PC-3 (cell line): ENCODE measurements around the gene GINM1. TPM values are rescaled to one million over a fixed set of nuclear protein-coding genes. Genes with fewer than 3 reads are reported as not detected.

Experiments
- ATAC-seq: fragments of 200-7000 bp; cut with Tn5 transposase; 2 replicates; pipeline ENCODE4 v1.9.1; 2020; ENCODE audit warnings: mild to moderate bottlenecking, moderate library complexity
- BruUV-seq: library from RNA; stranded (reverse); fragments of 400-500 nt; replicated peaks from 2 replicates; lab custom pipeline; 2021; lab: Mats Ljungman, UMichigan
- CTCF ChIA-PET: fragments of 300-600 bp; sonication (Branson Sonifier 250); formaldehyde crosslinking; loops from one replicate; lab custom pipeline; 2022; ENCODE audit warnings: antibody characterized with exemption; lab: Charles Lee
- POLR2A ChIA-PET: fragments of 300-600 bp; sonication (Branson Sonifier 250); formaldehyde crosslinking; loops from one replicate; lab custom pipeline; 2022; ENCODE audit warnings: antibody characterized with exemption; ENCODE audit not compliant: unreplicated experiment; lab: Charles Lee
- DNase-seq: peaks from one replicate; pipeline ENCODE4 v3.0.0-alpha.2; 2015
- H2AFZ ChIP-seq: fragments of 300-600 bp; sonication (generic); 2 replicates; pipeline ENCODE4 v1.6.0; 2016; ENCODE audit warnings: antibody characterized with exemption, low read length
- H3F3A ChIP-seq: fragments of 300-600 bp; sonication (generic); one replicate; pipeline ENCODE4 v1.6.0; 2017; ENCODE audit warnings: antibody characterized with exemption, low read length, control low read depth, mild to moderate bottlenecking; ENCODE audit not compliant: unreplicated experiment
- H3K27ac ChIP-seq: fragments of 300-600 bp; sonication (generic); 2 replicates; pipeline ENCODE4 v1.5.1; 2016; ENCODE audit warnings: mild to moderate bottlenecking, low read length
- H3K27me3 ChIP-seq: fragments of 300-600 bp; sonication (generic); 2 replicates; pipeline ENCODE4 v1.6.1; 2016; ENCODE audit warnings: low read length, mixed read lengths
- H3K36me3 ChIP-seq: fragments of 300-600 bp; sonication (generic); 2 replicates; pipeline ENCODE4 v1.6.1; 2016; ENCODE audit warnings: low read depth, mixed run types, low read length, mixed read lengths
- H3K4me1 ChIP-seq: fragments of 300-600 bp; sonication (generic); 2 replicates; pipeline ENCODE4 v1.5.1; 2016; ENCODE audit warnings: low read length; ENCODE audit not compliant: insufficient read depth
- H3K4me2 ChIP-seq: fragments of 300-600 bp; sonication (generic); 2 replicates; pipeline ENCODE4 v1.6.0; 2016; ENCODE audit warnings: low read length
- H3K4me3 ChIP-seq: fragments of 300-600 bp; sonication (generic); 2 replicates; pipeline ENCODE4 v1.5.1; 2016; ENCODE audit warnings: mild to moderate bottlenecking, low read length, mixed read lengths
- H3K79me2 ChIP-seq: fragments of 300-600 bp; sonication (generic); 2 replicates; pipeline ENCODE4 v1.6.1; 2017; ENCODE audit warnings: low read length, mixed read lengths
- H3K9ac ChIP-seq: fragments of 300-600 bp; sonication (generic); 2 replicates; pipeline ENCODE4 v1.6.0; 2016; ENCODE audit warnings: mild to moderate bottlenecking, low read length
- H3K9me2 ChIP-seq: fragments of 300-600 bp; sonication (generic); replicated peaks from 2 replicates; pipeline ENCODE4 v1.6.1; 2016; ENCODE audit warnings: mixed run types, low read length, mixed read lengths
- H3K9me3 ChIP-seq: fragments of 300-600 bp; sonication (generic); 2 replicates; pipeline ENCODE4 v1.6.1; 2016; ENCODE audit warnings: low read length, mixed read lengths
- H4K20me1 ChIP-seq: fragments of 300-600 bp; sonication (generic); 2 replicates; pipeline ENCODE4 v1.6.1; 2016; ENCODE audit warnings: low read length, mixed read lengths
- EZH2 ChIP-seq: fragments of 300-600 bp; sonication (generic); IDR thresholded peaks from one replicate; pipeline ENCODE4 v1.6.1; 2017; ENCODE audit warnings: antibody characterized with exemption, mild to moderate bottlenecking, low read length; ENCODE audit not compliant: unreplicated experiment
- EZH2phosphoT487 ChIP-seq: fragments of 300-600 bp; sonication (generic); IDR thresholded peaks from 2 replicates; pipeline ENCODE4 v1.6.1; 2018; ENCODE audit warnings: mild to moderate bottlenecking, antibody characterized with exemption, low read length, borderline replicate concordance
- intact Hi-C: fragments of 100-400 bp; cut with micrococcal nuclease; formaldehyde crosslinking; loops from 2 replicates; pipeline ENCODE4 v1.9.0; 2023
- total RNA-seq: library from RNA; depleted of rRNA; stranded (reverse); fragments of >200 nt; gene quantifications from 2 replicates; pipeline ENCODE4 v1.2.3, GENCODE V29; 2014
- TF ChIP-seq, protein P1 (sequence below): fragments of 300-600 bp; sonication (generic); conservative IDR thresholded peaks from 2 replicates; pipeline ENCODE4 v1.5.1; 2017; ENCODE audit warnings: antibody characterized with exemption, low read depth, mild to moderate bottlenecking, low read length

GINM1 gene
- total RNA-seq, 1 experiment from 2014 or later, result 19.2 TPM

- no peak for ATAC-seq
- Histone ChIP-seq H3K79me2 (no peaks in the 10 kb centered on the region), H3K27me3 (no peaks in the 10 kb centered on the region), H3K36me3 (peaks cover 8% of the 10 kb centered on the region; the same call in 1 of the 2 replicates), H3K9me2 (no peaks in the 10 kb centered on the region), H3K4me2 (no peak overlapping the region), H3K9me3 (no peaks in the 10 kb centered on the region), H3K9ac (no peak overlapping the region), H4K20me1 (no peaks in the 10 kb centered on the region), H3F3A (no peaks in the 10 kb centered on the region), H3K27ac (no peak overlapping the region), H2AFZ (no peak overlapping the region), H3K4me1 (no peaks in the 10 kb centered on the region), H3K4me3 (no peak overlapping the region)
- ChIA-PET CTCF (no interaction called here), POLR2A (no interaction called here)
- no peak for DNase-seq
- TF ChIP-seq, protein P1, sequence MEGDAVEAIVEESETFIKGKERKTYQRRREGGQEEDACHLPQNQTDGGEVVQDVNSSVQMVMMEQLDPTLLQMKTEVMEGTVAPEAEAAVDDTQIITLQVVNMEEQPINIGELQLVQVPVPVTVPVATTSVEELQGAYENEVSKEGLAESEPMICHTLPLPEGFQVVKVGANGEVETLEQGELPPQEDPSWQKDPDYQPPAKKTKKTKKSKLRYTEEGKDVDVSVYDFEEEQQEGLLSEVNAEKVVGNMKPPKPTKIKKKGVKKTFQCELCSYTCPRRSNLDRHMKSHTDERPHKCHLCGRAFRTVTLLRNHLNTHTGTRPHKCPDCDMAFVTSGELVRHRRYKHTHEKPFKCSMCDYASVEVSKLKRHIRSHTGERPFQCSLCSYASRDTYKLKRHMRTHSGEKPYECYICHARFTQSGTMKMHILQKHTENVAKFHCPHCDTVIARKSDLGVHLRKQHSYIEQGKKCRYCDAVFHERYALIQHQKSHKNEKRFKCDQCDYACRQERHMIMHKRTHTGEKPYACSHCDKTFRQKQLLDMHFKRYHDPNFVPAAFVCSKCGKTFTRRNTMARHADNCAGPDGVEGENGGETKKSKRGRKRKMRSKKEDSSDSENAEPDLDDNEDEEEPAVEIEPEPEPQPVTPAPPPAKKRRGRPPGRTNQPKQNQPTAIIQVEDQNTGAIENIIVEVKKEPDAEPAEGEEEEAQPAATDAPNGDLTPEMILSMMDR, result no peak
- TF ChIP-seq EZH2phosphoT487 (no peak), EZH2 (no peak)
- intact Hi-C loops, result no loop called here
- BruUV-seq, result no TSS peak
These were observed 20.0 kb downstream of the GINM1 start for GRCh38 chr6:149586149-149586548.

- BruUV-seq, result no TSS peak
- ATAC-seq, result no peak
These were observed 26.8 kb downstream of the GINM1 start for GRCh38 chr6:149592983-149593382.

DNA sequence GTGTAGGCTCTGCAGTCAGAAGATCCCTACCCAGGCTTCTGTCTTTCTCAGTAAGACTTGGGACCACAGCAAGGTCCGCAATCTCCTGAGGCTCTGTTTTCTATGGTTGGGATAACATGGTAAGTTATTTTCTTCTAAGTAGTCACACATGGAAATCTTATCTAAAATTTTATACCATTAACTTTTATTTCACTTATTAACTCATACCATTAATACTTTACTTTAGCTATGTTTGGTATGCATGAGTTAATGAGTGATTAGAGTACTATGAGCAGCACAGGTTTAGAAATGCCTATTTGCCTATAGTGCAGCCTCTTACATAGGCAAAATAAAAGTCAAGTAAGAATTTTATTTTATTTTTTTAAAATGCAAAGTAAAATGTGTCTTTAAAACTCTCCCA, 27.2 kb downstream of the GINM1 start:
- peaks cover 9% of the 10 kb centered on the region for H3K36me3 ChIP-seq
- CTCF ChIA-PET, result no interaction called here
- no peak for DNase-seq

More at GRCh38 chr6:149592983-149593382, 26.8 kb downstream of the GINM1 start:
- no peak for TF ChIP-seq EZH2phosphoT487
- TF ChIP-seq EZH2, result no peak
- TF ChIP-seq, protein P1, result no peak
- H4K20me1 ChIP-seq, result no peaks in the 10 kb centered on the region
- no peaks in the 10 kb centered on the region for H3K9me3 ChIP-seq
- intact Hi-C loops, result no loop called here
- H3K79me2 ChIP-seq, result no peaks in the 10 kb centered on the region
- H3K4me1 ChIP-seq, result no peaks in the 10 kb centered on the region
- H3K9ac ChIP-seq, result no peak overlapping the region
- no peaks in the 10 kb centered on the region for H3F3A ChIP-seq
- no peak for DNase-seq
- no peak overlapping the region for H2AFZ ChIP-seq
- H3K36me3 ChIP-seq, result peaks cover 9% of the 10 kb centered on the region
- H3K4me2 ChIP-seq, result no peak overlapping the region
- no peaks in the 10 kb centered on the region for H3K27me3 ChIP-seq
- no peak overlapping the region for H3K27ac ChIP-seq
- H3K9me2 ChIP-seq, result no peaks in the 10 kb centered on the region
- no peak overlapping the region for H3K4me3 ChIP-seq
- CTCF ChIA-PET, result no interaction called here
- POLR2A ChIA-PET, result no interaction called here

More for the DNA sequence above, 27.2 kb downstream of the GINM1 start:
- Histone ChIP-seq H3K79me2 (no peaks in the 10 kb centered on the region), H3K4me2 (no peak overlapping the region), H3K4me3 (no peak overlapping the region), H3K9me3 (no peaks in the 10 kb centered on the region), H3K27ac (no peak overlapping the region), H2AFZ (no peak overlapping the region), H3K9me2 (no peaks in the 10 kb centered on the region), H4K20me1 (no peaks in the 10 kb centered on the region), H3K4me1 (no peaks in the 10 kb centered on the region), H3F3A (no peaks in the 10 kb centered on the region), H3K27me3 (no peaks in the 10 kb centered on the region), H3K9ac (no peak overlapping the region)
- intact Hi-C loops, result no loop called here
- ATAC-seq, result no peak
- TF ChIP-seq EZH2phosphoT487 (no peak), EZH2 (no peak)
- TF ChIP-seq, protein P1, result no peak
- BruUV-seq, result no TSS peak
- POLR2A ChIA-PET, result no interaction called here
